GM21515 (cell line): ENCODE results near the gene CENPB.
"Not testable (repeated sequence)": the region's sequence is repeated elsewhere in the genome, so short reads cannot be mapped to it uniquely, and the experiment has no call there.

Experiments used
- ATAC-seq: cut with Tn5 transposase; IDR thresholded peaks from one replicate; pipeline ENCODE4 v1.9.1; 2021; ENCODE audit not compliant: unreplicated experiment

CENPB gene

DNA sequence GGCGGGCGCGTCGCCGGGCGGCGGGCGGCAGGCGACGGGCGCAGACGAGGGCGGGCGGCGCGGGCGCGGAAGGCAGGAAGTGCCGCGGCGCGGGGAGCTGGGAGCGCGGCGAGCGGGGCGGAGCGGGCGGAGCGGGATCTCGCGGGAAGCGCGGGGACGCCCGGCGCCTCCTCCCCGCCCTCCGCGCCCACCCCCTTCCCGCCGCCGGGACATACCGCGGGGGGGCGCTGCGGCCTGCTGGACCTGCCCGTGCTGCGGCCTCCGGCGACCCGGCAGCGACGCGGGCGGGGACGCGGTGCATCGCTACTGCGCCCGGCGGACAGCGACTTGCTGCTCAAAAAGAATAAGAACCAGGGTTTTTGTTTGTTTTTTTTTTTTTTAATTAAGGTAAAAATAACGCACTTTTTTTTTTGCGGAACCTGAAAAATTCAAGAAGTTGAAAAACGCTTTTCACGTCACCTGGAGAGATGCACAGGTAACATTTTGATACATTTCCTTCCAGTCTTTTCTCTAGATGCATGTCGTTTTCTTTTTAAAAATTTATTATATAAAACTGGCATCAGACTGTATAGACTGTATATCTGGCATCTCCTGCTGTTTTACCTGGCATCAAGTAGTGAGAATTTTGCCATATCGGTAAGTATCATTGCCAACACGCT lies at the start of gene CENPB:
CENPB (minus strand) TSS at position 76 of the 659 bp plus-strand sequence. CDS start 257 bp downstream, outside the sequence.
- ATAC-seq, result peak; percentile 71

DNA sequence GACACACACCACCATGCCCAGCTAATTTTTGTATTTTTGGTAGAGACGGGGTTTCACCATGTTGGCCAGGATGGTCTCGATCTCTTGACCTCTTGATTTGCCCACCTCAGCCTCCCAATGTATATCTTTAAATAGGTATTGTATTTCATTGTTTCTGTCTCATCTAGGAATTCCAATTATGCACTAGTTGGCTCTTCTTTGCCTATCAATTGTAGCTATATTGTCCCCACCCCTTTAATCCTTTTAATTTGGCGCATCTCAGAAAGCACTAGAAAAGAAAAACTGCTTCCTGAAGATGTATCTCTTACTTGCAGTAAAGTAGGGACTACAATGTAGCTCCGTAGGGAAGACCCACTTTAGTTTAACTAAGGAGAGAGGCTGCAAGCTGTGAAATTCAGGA lies 49.6 kb upstream of the CENPB start:
- ATAC-seq, result no peak

DNA sequence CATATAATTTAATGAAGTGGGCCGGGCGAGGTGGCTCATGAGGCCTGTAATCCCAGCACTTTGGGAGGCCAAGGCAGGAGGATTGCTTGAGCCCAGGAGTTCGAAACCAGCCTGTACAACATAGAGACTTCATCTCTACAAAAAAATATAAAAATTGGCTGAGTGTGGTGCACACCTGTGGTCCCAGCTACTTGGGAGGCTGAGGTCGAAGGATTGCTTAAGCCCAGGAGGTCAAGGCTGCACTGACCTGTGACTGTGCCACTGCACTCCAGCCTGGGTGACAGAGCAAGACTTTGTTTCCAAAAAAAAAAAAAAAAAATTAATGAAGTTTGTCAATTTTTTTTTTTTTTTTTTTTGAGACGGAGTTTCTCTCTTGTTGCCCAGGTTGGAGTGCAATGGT lies 43.4 kb upstream of the CENPB start:
- not testable (repeated sequence) for ATAC-seq

- ATAC-seq, result no peak
These were observed 42.3 kb upstream of the CENPB start for GRCh38 chr20:3828798-3829197.

DNA sequence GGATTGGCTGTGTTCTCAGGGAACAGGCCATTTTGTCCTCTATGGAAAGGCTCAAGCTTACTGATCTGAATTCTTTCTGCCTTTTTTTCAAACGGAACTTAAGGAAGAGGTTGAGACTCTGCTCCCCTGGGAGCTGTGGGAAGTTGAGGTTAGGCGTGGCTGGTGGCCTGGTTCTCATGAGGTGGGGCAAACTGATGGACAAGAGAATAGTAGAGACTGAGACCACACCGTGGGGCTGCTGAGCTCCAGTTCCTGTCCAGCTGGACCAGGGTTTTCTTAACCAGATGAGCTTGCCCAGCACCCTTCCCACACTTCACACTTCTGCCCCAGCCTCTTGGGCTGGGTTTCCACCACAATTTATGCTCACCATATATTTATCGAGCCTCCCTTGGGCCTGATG lies 39.9 kb upstream of the CENPB start:
- no peak for ATAC-seq

DNA sequence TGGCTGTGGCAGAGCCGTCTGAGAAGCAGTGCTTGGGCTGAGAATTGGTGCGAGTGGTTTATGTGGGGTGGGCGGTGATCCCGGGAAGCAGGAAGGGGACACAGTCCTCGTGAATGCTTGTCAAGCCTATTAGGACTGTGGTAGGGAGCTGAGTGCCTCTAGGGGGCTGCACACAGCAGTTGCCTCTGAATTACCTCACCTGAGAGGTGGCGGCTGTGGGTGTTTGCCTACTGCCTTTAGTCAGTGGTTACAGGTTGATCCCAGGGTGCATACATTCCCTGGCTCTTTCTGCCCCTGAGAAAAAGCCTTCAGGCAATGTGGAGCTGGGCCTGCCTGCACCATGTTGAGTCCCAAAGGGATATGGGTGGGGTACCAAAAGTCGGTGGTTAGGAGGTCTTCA lies 39.0 kb upstream of the CENPB start:
- ATAC-seq, result no peak

GRCh38 chr20:3823881-3824280 lies 37.3 kb upstream of the CENPB start:
- ATAC-seq, result no peak

DNA sequence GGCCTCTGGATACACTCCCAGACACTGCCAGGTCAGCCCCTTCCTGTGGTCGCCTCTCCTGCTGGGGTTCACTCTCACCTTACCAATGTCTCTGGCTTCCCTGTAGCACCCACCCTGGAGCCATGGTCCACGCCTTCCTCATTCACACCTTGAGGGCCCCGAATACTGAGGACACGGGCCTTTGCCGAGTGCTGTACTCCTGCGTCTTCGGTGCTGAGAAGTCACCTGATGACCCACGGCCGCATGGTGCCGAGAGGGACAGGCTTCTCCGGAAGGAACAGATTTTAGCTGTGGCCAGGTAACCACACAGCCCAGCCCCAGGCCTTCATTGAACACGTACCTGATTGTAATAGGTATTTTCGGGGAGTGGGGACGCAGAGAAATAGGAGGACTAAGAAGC lies 35.5 kb upstream of the CENPB start:
- no peak for ATAC-seq

DNA sequence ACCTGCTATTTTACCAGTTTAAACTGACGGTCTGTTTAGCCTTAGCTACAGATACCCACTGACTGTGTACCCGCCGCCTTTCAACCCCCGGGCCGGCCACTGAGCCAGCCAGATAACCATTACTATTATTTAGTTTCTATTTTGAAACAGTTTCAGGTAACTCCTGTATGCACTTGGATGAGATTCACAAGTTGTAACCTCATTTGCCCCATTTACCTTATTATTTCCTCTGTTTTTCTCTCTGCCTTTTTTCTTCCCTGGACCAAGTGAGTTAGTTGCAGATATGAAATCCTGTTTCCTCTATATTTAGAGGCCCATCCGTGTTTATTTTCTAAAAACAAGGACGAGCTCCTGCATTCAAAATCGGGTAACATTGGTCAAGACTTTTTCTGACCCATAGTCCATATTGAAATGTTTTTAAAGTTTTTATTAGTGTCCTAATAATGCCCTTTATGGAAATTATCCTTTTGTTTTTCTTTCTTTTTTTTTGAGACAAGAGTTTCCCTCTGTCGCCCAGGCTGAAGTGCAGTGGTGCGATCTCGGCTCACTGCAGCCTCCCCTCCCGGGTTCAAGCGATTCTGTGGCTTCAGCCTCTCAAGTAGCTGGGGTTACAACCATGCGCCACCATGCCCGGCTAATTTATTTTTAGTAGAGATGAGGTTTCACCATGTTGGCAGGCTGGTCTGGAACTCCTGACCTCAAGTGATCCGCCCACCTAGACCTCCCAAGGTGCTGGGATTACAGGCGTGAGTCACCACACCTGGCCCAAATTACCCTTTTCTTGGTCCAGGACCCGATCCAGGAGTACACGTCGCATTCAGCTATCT lies 34.6 kb upstream of the CENPB start:
- ATAC-seq, result no peak

GRCh38 chr20:3820048-3820900 lies 33.7 kb upstream of the CENPB start, which contains the start of gene AP5S1:
AP5S1 (plus strand) TSS chr20:3820547; CDS start chr20:3822118, 1,571 bp downstream.
- ATAC-seq, result peak; percentile 81

GRCh38 chr20:3819411-3820047 lies 33.0 kb upstream of the CENPB start:
- ATAC-seq, result no peak

GRCh38 chr20:3818155-3819151 lies 31.9 kb upstream of the CENPB start:
- no peak for ATAC-seq

GRCh38 chr20:3815703-3816315 lies 29.3 kb upstream of the CENPB start:
- ATAC-seq, result no peak

- ATAC-seq, result no peak
These were observed 28.5 kb upstream of the CENPB start for GRCh38 chr20:3814928-3815495.

GRCh38 chr20:3813848-3814581 lies 27.5 kb upstream of the CENPB start:
- ATAC-seq, result no peak

DNA sequence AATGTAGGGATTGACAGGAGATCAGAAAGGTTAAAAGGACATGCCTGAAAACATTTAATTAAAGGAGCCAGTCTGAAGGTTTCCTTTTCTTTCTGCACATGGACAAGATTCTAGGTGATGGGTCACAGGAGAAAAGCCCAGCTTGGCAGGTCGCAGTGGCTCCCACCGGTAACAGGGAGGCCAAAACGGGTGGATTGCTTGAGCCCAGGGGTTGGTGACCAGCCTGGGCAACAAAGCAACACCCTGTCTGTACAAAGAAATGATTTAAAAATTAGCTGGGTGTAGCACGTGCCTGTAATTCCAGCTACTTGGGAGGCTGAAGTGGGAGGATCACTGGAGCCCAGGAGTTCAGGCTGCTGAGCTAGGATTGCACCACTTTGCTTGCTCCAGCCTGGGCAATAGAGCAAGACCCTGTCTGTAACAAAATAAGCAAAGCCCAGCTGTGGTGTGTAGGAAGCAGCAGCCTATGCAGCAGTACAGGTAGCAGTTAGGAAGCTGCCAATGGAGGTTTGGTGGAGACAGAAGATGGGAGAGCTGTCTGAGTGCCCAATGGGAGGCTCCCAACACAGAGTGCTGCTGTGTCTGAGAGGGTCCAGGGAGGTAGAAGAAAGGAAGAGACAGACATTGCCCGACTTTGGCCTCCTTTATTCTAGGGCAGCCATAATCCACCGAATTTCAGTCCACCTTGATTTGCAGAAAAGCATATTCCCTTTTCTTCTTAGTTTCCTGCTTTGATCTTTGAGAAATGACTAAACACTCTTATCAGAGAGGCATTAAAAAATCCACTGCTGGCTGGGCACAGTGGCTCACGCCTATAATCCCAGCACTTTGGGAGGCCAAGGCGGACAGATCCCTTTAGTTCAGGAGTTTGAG lies 26.7 kb upstream of the CENPB start:
- ATAC-seq, result no peak

DNA sequence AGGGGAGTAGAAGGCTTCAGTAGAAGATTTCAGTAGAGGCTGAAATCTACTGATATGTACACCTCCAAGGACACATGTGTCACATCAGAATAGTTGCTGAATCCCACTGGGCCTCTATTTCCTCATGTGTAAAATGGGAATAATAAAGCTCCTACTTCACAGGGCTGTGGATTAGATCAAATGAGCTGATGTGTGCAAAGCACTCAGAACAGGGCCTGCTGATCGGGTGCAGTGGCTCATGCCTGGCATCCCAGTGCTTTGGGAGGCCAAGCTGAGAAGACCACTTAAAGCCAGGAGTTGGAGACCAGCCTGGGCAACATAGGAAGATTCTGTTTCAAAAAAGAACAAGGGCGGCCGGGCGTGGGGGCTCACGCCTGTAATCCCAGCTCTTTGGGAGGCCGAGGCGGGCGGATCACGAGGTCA lies 25.7 kb upstream of the CENPB start:
- no peak for ATAC-seq
